Lower leg skin (tissue), 3 donors: ENCODE measurements around the gene LCMT1.

Source experiments
- CTCF ChIP-seq, 3 donors: fragments of 450-650 bp; IDR thresholded peaks; one replicate each; pipeline ENCODE4 v1.5.1; 2016; ENCODE audit warnings: antibody characterized with exemption in 3 of 3, mild to moderate bottlenecking in 3 of 3, moderate library complexity in 2 of 3
- POLR2A ChIP-seq, 2 donors: fragments of 450-650 bp; IDR thresholded peaks; one replicate each; pipeline ENCODE4 v1.6.1; 2016 to 2017; ENCODE audit warnings: antibody characterized with exemption in 2 of 2, mild to moderate bottlenecking in 1 of 2, moderate library complexity in 1 of 2

DNA sequence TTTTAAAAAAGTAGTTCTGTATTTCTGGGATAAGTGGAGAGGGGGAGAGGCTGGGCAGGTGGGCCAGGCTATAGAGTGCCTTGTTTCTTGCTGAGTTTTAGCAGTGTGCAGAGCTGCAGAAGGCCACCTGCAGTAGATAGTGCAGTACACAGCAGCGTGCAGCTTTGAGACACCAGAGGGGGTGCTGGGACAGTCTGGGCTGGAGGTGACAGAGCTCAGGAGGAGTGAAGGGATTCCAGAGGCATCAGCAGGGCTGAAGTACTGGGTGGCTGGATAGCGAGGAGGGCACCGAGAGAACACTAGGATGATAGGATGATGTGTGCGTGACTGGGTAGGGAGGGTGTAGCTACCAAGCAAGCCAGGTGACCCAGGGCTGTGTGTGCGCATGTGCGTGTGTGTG lies 26.6 kb downstream of the LCMT1 start:
- TF ChIP-seq POLR2A (IDR thresholded peaks at IDR 0.05) (no peak), CTCF (IDR thresholded peaks at IDR 0.05) (no peak)
